NT2/D1 (cell line): ENCODE measurements around the gene ALKBH6.
A peak's percentile ranks its signal among the peaks of the same experiment; 100 is the strongest.

Experiments
- DNase-seq: peaks from one replicate; pipeline ENCODE4 v3.0.0-alpha.2; 2011; ENCODE audit warnings: low read depth, low spot score
- H3K27me3 ChIP-seq: 2 replicates; pipeline ENCODE4 v1.6.0; 2011; ENCODE audit warnings: mild to moderate bottlenecking; ENCODE audit not compliant: insufficient read length, insufficient read depth
- H3K36me3 ChIP-seq: 2 replicates; pipeline ENCODE4 v1.6.1; 2011; ENCODE audit warnings: mild to moderate bottlenecking, low read length, mixed read lengths; ENCODE audit not compliant: insufficient read depth, insufficient read length
- H3K4me1 ChIP-seq: 2 replicates; pipeline ENCODE4 v1.5.1; 2011; ENCODE audit not compliant: insufficient read depth, insufficient read length
- H3K4me3 ChIP-seq: 2 replicates; pipeline ENCODE4 v1.5.1; 2011; ENCODE audit warnings: low read depth; ENCODE audit not compliant: insufficient read length
- H3K9ac ChIP-seq: 2 replicates; pipeline ENCODE4 v1.6.0; 2011; ENCODE audit warnings: low read depth; ENCODE audit not compliant: insufficient read length
- H3K9me3 ChIP-seq: 2 replicates; pipeline ENCODE4 v1.5.1; 2011; ENCODE audit warnings: mild to moderate bottlenecking, low read length; ENCODE audit not compliant: insufficient read depth
- SUZ12 ChIP-seq: IDR thresholded peaks from 2 replicates; pipeline ENCODE4 v1.6.1; 2011; ENCODE audit not compliant: insufficient read length, insufficient read depth; ENCODE audit errors: extremely low read depth
- YY1 ChIP-seq: IDR thresholded peaks from 2 replicates; pipeline ENCODE4 v1.6.1; 2011; ENCODE audit not compliant: insufficient read length, insufficient read depth
- ZNF274 ChIP-seq: IDR thresholded peaks from 2 replicates; pipeline ENCODE4 v1.6.1; 2011; ENCODE audit warnings: mild to moderate bottlenecking, low read depth, low read length

ALKBH6 gene

GRCh38 chr19:35978832-35979365, 35.1 kb downstream of the ALKBH6 start:
- TF ChIP-seq YY1, result no peak
- TF ChIP-seq ZNF274, result no peak
- TF ChIP-seq SUZ12, result no peak
- H3K9ac ChIP-seq, result no peak overlapping the region
- no peak overlapping the region for H3K4me3 ChIP-seq
- no peaks in the 10 kb centered on the region for H3K36me3 ChIP-seq
- H3K4me1 ChIP-seq, result peaks cover 2% of the 10 kb centered on the region
- no peak for DNase-seq
- peaks cover 14% of the 10 kb centered on the region for H3K27me3 ChIP-seq
- H3K9me3 ChIP-seq, result no peaks in the 10 kb centered on the region

- H3K9ac ChIP-seq, result no peak overlapping the region
- DNase-seq, result no peak
- TF ChIP-seq ZNF274 (no peak), SUZ12 (no peak), YY1 (no peak)
- H3K36me3 ChIP-seq, result no peaks in the 10 kb centered on the region
- H3K9me3 ChIP-seq, result no peaks in the 10 kb centered on the region
- H3K4me3 ChIP-seq, result no peak overlapping the region
- H3K27me3 ChIP-seq, result peaks cover 8% of the 10 kb centered on the region
- H3K4me1 ChIP-seq, result peaks cover 2% of the 10 kb centered on the region
Measured at GRCh38 chr19:35978271-35978670, 35.7 kb downstream of the ALKBH6 start.

GRCh38 chr19:35977446-35978222, 36.4 kb downstream of the ALKBH6 start:
- no peaks in the 10 kb centered on the region for H3K36me3 ChIP-seq
- no peak overlapping the region for H3K9ac ChIP-seq
- no peaks in the 10 kb centered on the region for H3K9me3 ChIP-seq
- H3K27me3 ChIP-seq, result peaks cover 3% of the 10 kb centered on the region
- TF ChIP-seq YY1, result no peak
- no peak for TF ChIP-seq ZNF274
- no peak for TF ChIP-seq SUZ12
- DNase-seq, result no peak
- no peak overlapping the region for H3K4me3 ChIP-seq
- H3K4me1 ChIP-seq, result peaks cover 2% of the 10 kb centered on the region

GRCh38 chr19:35975608-35976214, 38.3 kb downstream of the ALKBH6 start:
- no peak for TF ChIP-seq SUZ12
- DNase-seq, result no peak
- Histone ChIP-seq H3K27me3 (no peaks in the 10 kb centered on the region), H3K4me3 (no peak overlapping the region), H3K4me1 (peaks cover 2% of the 10 kb centered on the region), H3K36me3 (no peaks in the 10 kb centered on the region), H3K9me3 (no peaks in the 10 kb centered on the region), H3K9ac (no peak overlapping the region)

- H3K9me3 ChIP-seq, result no peaks in the 10 kb centered on the region
- no peaks in the 10 kb centered on the region for H3K27me3 ChIP-seq
- H3K9ac ChIP-seq, result no peak overlapping the region
- H3K4me3 ChIP-seq, result no peak overlapping the region
- no peak for DNase-seq
- TF ChIP-seq YY1 (no peak), ZNF274 (no peak), SUZ12 (no peak)
- H3K4me1 ChIP-seq, result no peaks in the 10 kb centered on the region
- H3K36me3 ChIP-seq, result no peaks in the 10 kb centered on the region
Measured at GRCh38 chr19:35973487-35973886, 40.5 kb downstream of the ALKBH6 start.

GRCh38 chr19:35966771-35967170, 47.2 kb downstream of the ALKBH6 start:
- no peak overlapping the region for H3K4me3 ChIP-seq
- H3K27me3 ChIP-seq, result peaks cover 6% of the 10 kb centered on the region
- no peak overlapping the region for H3K9ac ChIP-seq
- H3K4me1 ChIP-seq, result no peaks in the 10 kb centered on the region
- no peaks in the 10 kb centered on the region for H3K36me3 ChIP-seq
- H3K9me3 ChIP-seq, result no peaks in the 10 kb centered on the region
- no peak for DNase-seq
- TF ChIP-seq SUZ12 (no peak), YY1 (no peak), ZNF274 (no peak)

- TF ChIP-seq YY1, result no peak
- no peak for TF ChIP-seq ZNF274
- TF ChIP-seq SUZ12, result no peak
- peak; percentile 51 for DNase-seq
Measured at GRCh38 chr19:35963514-35963913, 50.5 kb downstream of the ALKBH6 start.

More at GRCh38 chr19:35963514-35963913, 50.5 kb downstream of the ALKBH6 start:
- Histone ChIP-seq H3K4me3 (no peak overlapping the region), H3K27me3 (peaks cover 36% of the 10 kb centered on the region), H3K9me3 (no peaks in the 10 kb centered on the region), H3K9ac (no peak overlapping the region), H3K36me3 (no peaks in the 10 kb centered on the region), H3K4me1 (peaks cover 9% of the 10 kb centered on the region)
